HepG2 (cell line): ENCODE measurements around the gene PCDHAC1. TPM values are rescaled to one million over a fixed set of nuclear protein-coding genes. Genes with fewer than 3 reads are reported as not detected.

ENCODE experiments used
- ATAC-seq: fragments of 200-7000 bp; cut with Tn5 transposase; 3 replicates; pipeline ENCODE4 v1.9.1; 2020; ENCODE audit warnings: mild to moderate bottlenecking, moderate library complexity
- BruUV-seq: library from RNA; stranded (reverse); fragments of 400-500 nt; replicated peaks from 2 replicates; lab custom pipeline; 2021; lab: Mats Ljungman, UMichigan
- CTCF ChIA-PET: fragments of 300-600 bp; formaldehyde crosslinking; extraction: SDS; loops from one replicate; lab custom pipeline; 2021; ENCODE audit warnings: low total read pairs, inconsistent platforms, low intra/inter-chr PET ratio; lab: Yijun Ruan, JAX
- POLR2A ChIA-PET: fragments of 350-600 bp; sonication (Branson Sonifier 250); formaldehyde crosslinking; loops from one replicate; lab custom pipeline; 2020; ENCODE audit warnings: antibody characterized with exemption, inconsistent platforms; lab: Yijun Ruan, JAX
- DNase-seq: peaks from one replicate; pipeline ENCODE4 v3.0.0-alpha.2; 2015; ENCODE audit warnings: low spot score
- FAIRE-seq: peaks from 3 replicates; lab custom pipeline; 2011; peaks lifted over from hg19 to GRCh38; lab: Jason Lieb, UNC
- H2AFZ ChIP-seq: one replicate; pipeline ENCODE4 v1.6.1; 2011; ENCODE audit warnings: low read length, inconsistent platforms
- H3K27ac ChIP-seq: fragments of 300-600 bp; 3 replicates; pipeline ENCODE4 v1.8.0; 2011; ENCODE audit warnings: mixed run types, mild to moderate bottlenecking, mixed read lengths, low read length, inconsistent platforms; ENCODE audit not compliant: insufficient read depth; ENCODE audit errors: extremely low read length
- H3K27me3 ChIP-seq, 2 experiments: fragments of 200-600 bp in 1 of 2; 2 replicates in 1 of 2; 3 replicates in 1 of 2; pipeline versions ENCODE4 v1.6.0 to v1.8.0; 2011; ENCODE audit warnings: low read length in 2 of 2, mild to moderate bottlenecking in 2 of 2, moderate library complexity in 2 of 2, inconsistent platforms in 1 of 2; ENCODE audit not compliant: insufficient read depth in 2 of 2, control insufficient read depth in 1 of 2
- H3K36me3 ChIP-seq, 2 experiments: fragments of 200-600 bp in 1 of 2; replicated peaks in 1 of 2; 2 replicates in 1 of 2; 3 replicates in 1 of 2; pipeline versions ENCODE4 v1.5.1 to v1.8.0; 2011; ENCODE audit warnings: low read length in 2 of 2, inconsistent platforms in 1 of 2; ENCODE audit not compliant: insufficient read depth in 2 of 2, control insufficient read depth in 1 of 2
- H3K4me1 ChIP-seq: 2 replicates; pipeline ENCODE4 v1.5.1; 2012; ENCODE audit warnings: low read length, inconsistent platforms; ENCODE audit not compliant: insufficient read depth
- H3K4me2 ChIP-seq: 2 replicates; pipeline ENCODE4 v1.6.0; 2011; ENCODE audit warnings: low read depth, low read length, inconsistent platforms
- H3K4me3 ChIP-seq, 3 experiments: fragments of 200-600 bp in 1 of 3; sonication (generic), shearing (Covaris generic) in 1 of 3; replicated peaks in 1 of 3; 2 replicates each; pipeline ENCODE4 v1.5.1; 2011 to 2016; ENCODE audit warnings: low read length in 3 of 3, inconsistent platforms in 2 of 3, low read depth in 2 of 3, mild to moderate bottlenecking in 2 of 3, control low read depth in 1 of 3, mixed read lengths in 1 of 3; ENCODE audit not compliant: insufficient read depth in 1 of 3
- H3K79me2 ChIP-seq: one replicate; pipeline ENCODE4 v1.6.1; 2011; ENCODE audit warnings: low read length, inconsistent platforms; ENCODE audit not compliant: insufficient read depth
- H3K9ac ChIP-seq: 2 replicates; pipeline ENCODE4 v1.6.0; 2011; ENCODE audit warnings: mild to moderate bottlenecking, low read depth, low read length, inconsistent platforms; ENCODE audit not compliant: insufficient read depth
- H3K9me3 ChIP-seq: 2 replicates; pipeline ENCODE4 v1.5.1; 2012; ENCODE audit warnings: mild to moderate bottlenecking, low read length
- H4K20me1 ChIP-seq: 2 replicates; pipeline ENCODE4 v1.6.0; 2011; ENCODE audit warnings: inconsistent platforms, mild to moderate bottlenecking, low read length, moderate library complexity; ENCODE audit not compliant: insufficient read depth
- ARNT2 ChIP-seq: sonication (generic); formaldehyde crosslinking; IDR thresholded peaks from 2 replicates; pipeline ENCODE4 v1.8.0; 2022; ENCODE audit warnings: mild to moderate bottlenecking, low read depth, missing genetic modification reagents, moderate library complexity
- KDM3A ChIP-seq: IDR thresholded peaks from 2 replicates; pipeline ENCODE4 v1.6.1; 2018; ENCODE audit warnings: low read depth, missing compliant biosample characterization
- KDM5A ChIP-seq: fragments of 200-600 bp; sonication (generic); IDR thresholded peaks from 2 replicates; pipeline ENCODE4 v1.7.0; 2018; ENCODE audit warnings: antibody characterized with exemption, mild to moderate bottlenecking, low read length, borderline replicate concordance
- KLF11 ChIP-seq: IDR thresholded peaks from 2 replicates; pipeline ENCODE4 v1.6.1; 2016; ENCODE audit warnings: missing compliant biosample characterization
- KMT2A ChIP-seq: sonication (generic); formaldehyde crosslinking; IDR thresholded peaks from 2 replicates; pipeline ENCODE4 v1.4.0; 2020; ENCODE audit warnings: missing genetic modification reagents
- LRRFIP1 ChIP-seq: sonication (generic); formaldehyde crosslinking; conservative IDR thresholded peaks from 2 replicates; pipeline ENCODE4 v1.4.0; 2020; ENCODE audit warnings: missing genetic modification reagents
- MIER2 ChIP-seq: IDR thresholded peaks from 2 replicates; pipeline ENCODE4 v1.6.1; 2016; ENCODE audit warnings: missing biosample characterization, missing genetic modification reagents
- RNF2 ChIP-seq: fragments of 450-650 bp; conservative IDR thresholded peaks from 2 replicates; pipeline ENCODE4 v1.6.1; 2016; ENCODE audit warnings: low read depth
- SATB2 ChIP-seq: sonication (generic); formaldehyde crosslinking; IDR thresholded peaks from 2 replicates; pipeline ENCODE4 v1.5.0; 2020; ENCODE audit warnings: missing genetic modification reagents
- SP2 ChIP-seq: sonication (generic); formaldehyde crosslinking; IDR thresholded peaks from 2 replicates; pipeline ENCODE4 v1.5.1; 2020; ENCODE audit warnings: mild to moderate bottlenecking, missing genetic modification reagents
- ZFX ChIP-seq: sonication (generic); formaldehyde crosslinking; IDR thresholded peaks from 2 replicates; pipeline ENCODE4 v1.4.0; 2020; ENCODE audit warnings: mild to moderate bottlenecking, low read depth, missing genetic modification reagents, moderate library complexity
- ZNF160 ChIP-seq: sonication (generic); formaldehyde crosslinking; IDR thresholded peaks from 2 replicates; pipeline ENCODE4 v1.8.0; 2022; ENCODE audit warnings: mild to moderate bottlenecking, inconsistent platforms, missing genetic modification reagents
- ZNF18 ChIP-seq: sonication (generic); formaldehyde crosslinking; IDR thresholded peaks from 2 replicates; pipeline ENCODE4 v1.8.0; 2022; ENCODE audit warnings: mild to moderate bottlenecking, missing genetic modification reagents; ENCODE audit not compliant: insufficient replicate concordance
- ZNF460 ChIP-seq: sonication (generic); formaldehyde crosslinking; IDR thresholded peaks from 2 replicates; pipeline ENCODE4 v1.5.1; 2020; ENCODE audit warnings: missing genetic modification reagents, mild to moderate bottlenecking, borderline replicate concordance
- ZNF501 ChIP-seq: sonication (generic); formaldehyde crosslinking; IDR thresholded peaks from 2 replicates; pipeline ENCODE4 v1.5.1; 2020; ENCODE audit warnings: mild to moderate bottlenecking, moderate library complexity, missing genetic modification reagents
- ZNF746 ChIP-seq: sonication (generic); formaldehyde crosslinking; IDR thresholded peaks from 2 replicates; pipeline ENCODE4 v1.8.0; 2022; ENCODE audit warnings: mild to moderate bottlenecking, missing genetic modification reagents
- WGBS: methylation state at CpG from one replicate; pipeline ENCODE4 v1.1.6; 2017; ENCODE audit warnings: low lambda C conversion rate; 5-methylcytosine and 5-hydroxymethylcytosine counted together
- in situ Hi-C: cut with HindIII; loops from 2 replicates; pipeline ENCODE4 v1.10.0; 2017; ENCODE audit warnings: low pct_unique_long_range_greater_than_20kb; ENCODE audit not compliant: extremely low pct_ligation_motif_present
- intact Hi-C: fragments of 100-400 bp; cut with micrococcal nuclease; formaldehyde crosslinking; loops from one replicate; pipeline ENCODE4 v1.10.0; 2022; ENCODE audit not compliant: unreplicated experiment
- polyA plus RNA-seq, 8 experiments: library from polyadenylated mRNA; depleted of rRNA in 3 of 8; stranded (reverse) in 7 of 8; unstranded in 1 of 8; fragments of >200 nt; fragmentation: Illumina TruSeq in 4 of 8; extraction: Trizol in 4 of 8; gene quantifications; 2 replicates each; pipeline versions ENCODE4 v1.2.1 to v1.2.3, GENCODE V29; 2011 to 2016; ENCODE audit warnings: low read depth in 4 of 8, missing spikeins in 1 of 8, mixed read lengths in 1 of 8; ENCODE audit not compliant: insufficient read depth in 1 of 8
- total RNA-seq, 5 experiments: library from RNA; depleted of rRNA; stranded (reverse); fragments of >200 nt; fragmentation: Illumina TruSeq; extraction: Trizol; gene quantifications; 2 replicates each; pipeline ENCODE4 v1.2.3, GENCODE V29; 2016; ENCODE audit warnings: low read depth in 1 of 5

Gene PCDHAC1
- total and polyA plus RNA-seq, 2 of the 13 experiments (the other 11 are each of a cell fraction or from before 2014, with no cell fraction given) = 0.04 TPM; not detected in 1

- no peak overlapping the region for H3K4me2 ChIP-seq
- H3K27me3 ChIP-seq = no peaks in the 10 kb centered on the region
- no TSS peak for BruUV-seq
- in situ Hi-C loops = no loop called here
- H4K20me1 ChIP-seq = no peaks in the 10 kb centered on the region
- no peaks in the 10 kb centered on the region for H3K9me3 ChIP-seq
- FAIRE-seq (no peak), DNase-seq (no peak), ATAC-seq (no peak)
- no peak overlapping the region for H3K27ac ChIP-seq
- intact Hi-C loops = no loop called here
- H3K4me1 ChIP-seq = no peaks in the 10 kb centered on the region
- H3K9ac ChIP-seq = no peak overlapping the region
- WGBS = 5% methylated on average over 3 of the region's 3 CpGs
- no peak overlapping the region for H3K4me3 ChIP-seq
- no peak for TF ChIP-seq ZNF18 (CRISPR knock-in tag)
- TF ChIP-seq MIER2 (CRISPR knock-in tag) = no peak
- TF ChIP-seq KMT2A (CRISPR knock-in tag) = no peak
- no peak for TF ChIP-seq KDM3A (CRISPR knock-in tag)
- no peak for TF ChIP-seq KLF11
- no peak for TF ChIP-seq ZNF160 (CRISPR knock-in tag)
- no peak for TF ChIP-seq ZNF746
- TF ChIP-seq SP2 (CRISPR knock-in tag) = no peak
- TF ChIP-seq ZNF501 = no peak
- TF ChIP-seq SATB2 (CRISPR knock-in tag) = no peak
- no peak for TF ChIP-seq KDM5A
- no peak for TF ChIP-seq ZNF460
- TF ChIP-seq ZFX = no peak
- TF ChIP-seq RNF2 = no peak
- TF ChIP-seq ARNT2 (CRISPR knock-in tag) = no peak
- TF ChIP-seq LRRFIP1 (CRISPR knock-in tag) = no peak
- H3K79me2 ChIP-seq = no peaks in the 10 kb centered on the region
- ChIA-PET POLR2A (no interaction called here), CTCF (no interaction called here)
- no peak overlapping the region for H2AFZ ChIP-seq
- H3K36me3 ChIP-seq = no peaks in the 10 kb centered on the region
Measured at GRCh38 chr5:140977003-140977402, 50.9 kb downstream of the PCDHAC1 start.
